Sigmoid colon (tissue), 3 donors: ENCODE measurements around the gene AK8.

ENCODE experiments used
- POLR2A ChIP-seq, 2 donors: fragments of 450-650 bp; IDR thresholded peaks; one replicate each; pipeline ENCODE4 v1.6.1; 2016; ENCODE audit warnings: antibody characterized with exemption in 2 of 2, mild to moderate bottlenecking in 2 of 2, moderate library complexity in 2 of 2
- TF ChIP-seq, protein P1 (sequence below), 4 experiments: fragments of 450-650 bp in 3 of 4; fragments of 200-600 bp in 1 of 4; IDR thresholded peaks; one replicate each; pipeline ENCODE4 v1.5.1; 2016 to 2019; ENCODE audit warnings: antibody characterized with exemption in 4 of 4, mild to moderate bottlenecking in 3 of 4, moderate library complexity in 2 of 4

DNA sequence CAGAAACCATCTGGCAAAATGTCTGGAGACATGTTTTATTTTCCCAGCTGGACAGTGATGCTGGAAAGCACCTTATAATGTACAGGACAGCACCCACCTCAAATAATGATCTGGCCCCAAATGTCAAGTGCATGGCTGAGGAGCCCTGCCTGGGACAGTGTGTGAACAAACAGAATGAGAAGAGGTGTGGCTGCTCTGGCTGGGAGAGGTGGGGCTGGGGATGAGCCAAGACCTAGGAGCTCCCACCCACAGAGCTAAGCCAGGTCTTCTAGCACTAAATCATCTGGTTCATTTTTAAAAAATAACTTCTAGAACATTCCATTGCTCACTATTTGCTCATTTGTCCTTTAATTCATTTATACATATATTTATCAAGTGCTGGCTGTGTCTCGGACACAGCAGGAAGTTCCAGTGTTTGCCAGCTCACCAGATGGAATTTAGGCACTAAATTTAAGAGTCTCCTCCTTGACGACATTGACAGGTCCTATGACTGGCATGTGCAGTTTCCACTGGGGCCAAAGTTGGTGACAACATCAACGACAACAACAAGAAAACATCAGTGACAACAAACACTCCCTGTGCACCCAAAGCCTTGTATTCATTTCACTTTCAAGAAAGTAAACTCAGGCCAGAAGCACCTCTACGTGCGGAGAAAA lies 148.7 kb downstream of the AK8 start:
- TF ChIP-seq POLR2A (IDR thresholded peaks at IDR 0.05) = no peak
- TF ChIP-seq, protein P1, sequence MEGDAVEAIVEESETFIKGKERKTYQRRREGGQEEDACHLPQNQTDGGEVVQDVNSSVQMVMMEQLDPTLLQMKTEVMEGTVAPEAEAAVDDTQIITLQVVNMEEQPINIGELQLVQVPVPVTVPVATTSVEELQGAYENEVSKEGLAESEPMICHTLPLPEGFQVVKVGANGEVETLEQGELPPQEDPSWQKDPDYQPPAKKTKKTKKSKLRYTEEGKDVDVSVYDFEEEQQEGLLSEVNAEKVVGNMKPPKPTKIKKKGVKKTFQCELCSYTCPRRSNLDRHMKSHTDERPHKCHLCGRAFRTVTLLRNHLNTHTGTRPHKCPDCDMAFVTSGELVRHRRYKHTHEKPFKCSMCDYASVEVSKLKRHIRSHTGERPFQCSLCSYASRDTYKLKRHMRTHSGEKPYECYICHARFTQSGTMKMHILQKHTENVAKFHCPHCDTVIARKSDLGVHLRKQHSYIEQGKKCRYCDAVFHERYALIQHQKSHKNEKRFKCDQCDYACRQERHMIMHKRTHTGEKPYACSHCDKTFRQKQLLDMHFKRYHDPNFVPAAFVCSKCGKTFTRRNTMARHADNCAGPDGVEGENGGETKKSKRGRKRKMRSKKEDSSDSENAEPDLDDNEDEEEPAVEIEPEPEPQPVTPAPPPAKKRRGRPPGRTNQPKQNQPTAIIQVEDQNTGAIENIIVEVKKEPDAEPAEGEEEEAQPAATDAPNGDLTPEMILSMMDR (IDR thresholded peaks at IDR 0.05) = no peak
